WI38 (cell line): ENCODE measurements around the gene DACH1.

Source experiments
- H3K4me3 ChIP-seq: 2 replicates; pipeline ENCODE4 v1.5.1; 2011; ENCODE audit warnings: low read depth, mild to moderate bottlenecking, control low read depth, low read length
- CTCF ChIP-seq: IDR thresholded peaks from 2 replicates; pipeline ENCODE4 v1.5.1; 2012; ENCODE audit warnings: low read depth, mild to moderate bottlenecking, control low read depth, low read length

DACH1 gene

GRCh38 chr13:71659404-71659803 lies 207.6 kb downstream of the DACH1 start:
- TF ChIP-seq CTCF: no peak
- no peak overlapping the region for H3K4me3 ChIP-seq

- H3K4me3 ChIP-seq: no peak overlapping the region
- TF ChIP-seq CTCF: no peak
These were observed 221.5 kb downstream of the DACH1 start for GRCh38 chr13:71645467-71645866.

- TF ChIP-seq CTCF: no peak
- no peak overlapping the region for H3K4me3 ChIP-seq
These were observed 222.4 kb downstream of the DACH1 start for GRCh38 chr13:71644579-71644978.

GRCh38 chr13:71643448-71643860 lies 223.6 kb downstream of the DACH1 start:
- H3K4me3 ChIP-seq: no peak overlapping the region
- TF ChIP-seq CTCF: no peak

GRCh38 chr13:71638751-71639150 lies 228.3 kb downstream of the DACH1 start:
- H3K4me3 ChIP-seq: no peak overlapping the region
- TF ChIP-seq CTCF: no peak

GRCh38 chr13:71634602-71635443 lies 232.2 kb downstream of the DACH1 start:
- H3K4me3 ChIP-seq: no peak overlapping the region
- TF ChIP-seq CTCF: no peak

DNA sequence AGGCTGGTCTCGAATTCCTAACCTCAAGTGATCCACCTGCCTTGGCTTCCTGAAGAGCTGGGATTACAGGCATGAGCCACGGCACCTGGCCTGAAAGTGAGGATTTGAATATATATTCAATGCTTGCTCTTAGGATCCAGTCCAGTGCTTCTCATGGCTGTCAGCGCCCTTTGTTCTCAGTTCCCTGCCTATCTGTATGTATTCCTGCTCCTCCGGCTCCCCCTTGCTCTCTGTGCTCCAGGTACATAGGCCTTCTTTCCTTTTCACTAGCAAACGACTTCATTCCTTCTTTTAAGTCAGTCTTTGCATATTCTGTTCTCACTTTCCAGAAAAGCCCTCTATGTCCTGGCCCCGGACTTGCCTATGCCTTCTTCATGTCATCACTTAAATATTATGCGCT lies 232.8 kb downstream of the DACH1 start:
- no peak for TF ChIP-seq CTCF
- no peak overlapping the region for H3K4me3 ChIP-seq
